OCI-LY7 (cell line): ENCODE results near the gene FABP1. TPM values are rescaled to one million over a fixed set of nuclear protein-coding genes. Genes with fewer than 3 reads are reported as not detected.

Experiments
- BruUV-seq: library from RNA; stranded (reverse); fragments of 400-500 nt; replicated peaks from 2 replicates; lab custom pipeline; 2021; lab: Mats Ljungman, UMichigan
- CTCF ChIA-PET: fragments of 300-600 bp; sonication (Branson Sonifier 250); formaldehyde crosslinking; loops from one replicate; lab custom pipeline; 2022; ENCODE audit warnings: antibody characterized with exemption; ENCODE audit not compliant: unreplicated experiment; lab: Charles Lee
- POLR2A ChIA-PET: fragments of 300-600 bp; sonication (Branson Sonifier 250); formaldehyde crosslinking; loops from one replicate; lab custom pipeline; 2022; ENCODE audit warnings: antibody characterized with exemption; lab: Charles Lee
- DNase-seq: peaks from one replicate; pipeline ENCODE4 v3.0.0-alpha.2; 2015; ENCODE audit warnings: low spot score
- H2AFZ ChIP-seq: fragments of 200-600 bp; sonication (generic), shearing (Covaris generic); 2 replicates; pipeline ENCODE4 v1.6.1; 2014; ENCODE audit warnings: mild to moderate bottlenecking, antibody characterized with exemption, low read length, moderate library complexity
- H3K27ac ChIP-seq: fragments of 200-600 bp; sonication (generic); 2 replicates; pipeline ENCODE4 v1.5.1; 2014; ENCODE audit warnings: mixed run types, low read depth, mild to moderate bottlenecking, moderate library complexity, low read length, inconsistent platforms; ENCODE audit not compliant: poor library complexity, severe bottlenecking
- H3K36me3 ChIP-seq: fragments of 200-600 bp; sonication (generic); 2 replicates; pipeline ENCODE4 v1.6.1; 2014; ENCODE audit warnings: mild to moderate bottlenecking, antibody characterized with exemption, low read length, moderate library complexity, mixed read lengths; ENCODE audit not compliant: insufficient read depth
- H3K4me1 ChIP-seq: fragments of 200-600 bp; sonication (generic); 2 replicates; pipeline ENCODE4 v1.5.1; 2014; ENCODE audit warnings: mild to moderate bottlenecking, low read length; ENCODE audit not compliant: insufficient read depth, poor library complexity, severe bottlenecking
- H3K4me2 ChIP-seq: fragments of 200-600 bp; sonication (generic); 2 replicates; pipeline ENCODE4 v1.6.1; 2014; ENCODE audit warnings: mild to moderate bottlenecking, low read length
- H3K4me3 ChIP-seq: fragments of 200-600 bp; sonication (generic); 2 replicates; pipeline ENCODE4 v1.5.1; 2014; ENCODE audit warnings: mild to moderate bottlenecking, low read depth, low read length; ENCODE audit not compliant: poor library complexity, severe bottlenecking
- H3K79me2 ChIP-seq: fragments of 200-600 bp; sonication (generic); 2 replicates; pipeline ENCODE4 v1.6.1; 2016; ENCODE audit warnings: low read depth, mild to moderate bottlenecking, low read length, moderate library complexity, mixed read lengths; ENCODE audit not compliant: insufficient read depth
- H3K9me2 ChIP-seq: fragments of 200-600 bp; sonication (generic); 2 replicates; pipeline ENCODE4 v1.6.1; 2016; ENCODE audit warnings: mild to moderate bottlenecking, low read length, mixed read lengths; ENCODE audit not compliant: insufficient read depth
- H3K9me3 ChIP-seq: fragments of 200-600 bp; sonication (generic); 2 replicates; pipeline ENCODE4 v1.6.1; 2014; ENCODE audit warnings: mild to moderate bottlenecking, mixed run types, low read length, mixed read lengths
- H4K20me1 ChIP-seq: fragments of 200-600 bp; sonication (generic); 2 replicates; pipeline ENCODE4 v1.6.1; 2014; ENCODE audit warnings: mild to moderate bottlenecking, antibody characterized with exemption, low read length, moderate library complexity, mixed read lengths; ENCODE audit not compliant: insufficient read depth
- EZH2phosphoT487 ChIP-seq: fragments of 200-600 bp; sonication (generic); IDR thresholded peaks from 2 replicates; pipeline ENCODE4 v1.6.1; 2018; ENCODE audit warnings: low read depth, borderline replicate concordance, mild to moderate bottlenecking, mixed run types, antibody characterized with exemption, low read length, moderate library complexity, mixed read lengths
- intact Hi-C: fragments of 100-400 bp; cut with micrococcal nuclease; formaldehyde crosslinking; loops from one replicate; pipeline ENCODE4 v1.10.0; 2022; ENCODE audit not compliant: unreplicated experiment
- total RNA-seq, 2 experiments: library from RNA; depleted of rRNA in 1 of 2; stranded (reverse); fragments of >200 nt in 1 of 2; shearing (Covaris generic) in 1 of 2; gene quantifications; 2 replicates each; pipeline ENCODE4 v1.2.3, GENCODE V29; 2014 to 2022
- TF ChIP-seq, protein P1 (sequence below): fragments of 200-600 bp; sonication (generic); conservative IDR thresholded peaks from 2 replicates; pipeline ENCODE4 v1.5.1; 2014; ENCODE audit warnings: mild to moderate bottlenecking, antibody characterized with exemption, low read length, moderate library complexity, mixed read lengths

The FABP1 gene
- total RNA-seq, 2 experiments from 2014 or later: not detected

- DNase-seq: no peak
- Histone ChIP-seq H3K79me2 (no peaks in the 10 kb centered on the region), H4K20me1 (no peaks in the 10 kb centered on the region), H3K4me3 (no peak overlapping the region), H3K9me2 (no peaks in the 10 kb centered on the region), H2AFZ (no peak overlapping the region), H3K36me3 (no peaks in the 10 kb centered on the region), H3K4me1 (no peaks in the 10 kb centered on the region), H3K9me3 (no peaks in the 10 kb centered on the region), H3K27ac (no peak overlapping the region), H3K4me2 (no peak overlapping the region)
- TF ChIP-seq, protein P1, sequence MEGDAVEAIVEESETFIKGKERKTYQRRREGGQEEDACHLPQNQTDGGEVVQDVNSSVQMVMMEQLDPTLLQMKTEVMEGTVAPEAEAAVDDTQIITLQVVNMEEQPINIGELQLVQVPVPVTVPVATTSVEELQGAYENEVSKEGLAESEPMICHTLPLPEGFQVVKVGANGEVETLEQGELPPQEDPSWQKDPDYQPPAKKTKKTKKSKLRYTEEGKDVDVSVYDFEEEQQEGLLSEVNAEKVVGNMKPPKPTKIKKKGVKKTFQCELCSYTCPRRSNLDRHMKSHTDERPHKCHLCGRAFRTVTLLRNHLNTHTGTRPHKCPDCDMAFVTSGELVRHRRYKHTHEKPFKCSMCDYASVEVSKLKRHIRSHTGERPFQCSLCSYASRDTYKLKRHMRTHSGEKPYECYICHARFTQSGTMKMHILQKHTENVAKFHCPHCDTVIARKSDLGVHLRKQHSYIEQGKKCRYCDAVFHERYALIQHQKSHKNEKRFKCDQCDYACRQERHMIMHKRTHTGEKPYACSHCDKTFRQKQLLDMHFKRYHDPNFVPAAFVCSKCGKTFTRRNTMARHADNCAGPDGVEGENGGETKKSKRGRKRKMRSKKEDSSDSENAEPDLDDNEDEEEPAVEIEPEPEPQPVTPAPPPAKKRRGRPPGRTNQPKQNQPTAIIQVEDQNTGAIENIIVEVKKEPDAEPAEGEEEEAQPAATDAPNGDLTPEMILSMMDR: no peak
- TF ChIP-seq EZH2phosphoT487: no peak
- intact Hi-C loops: no loop called here
- ChIA-PET CTCF (no interaction called here), POLR2A (no interaction called here)
- BruUV-seq: no TSS peak
Measured at GRCh38 chr2:88123975-88124917, 3.6 kb downstream of the FABP1 start.

- Histone ChIP-seq H3K4me3 (no peak overlapping the region), H3K4me2 (no peak overlapping the region), H3K9me2 (no peaks in the 10 kb centered on the region), H4K20me1 (no peaks in the 10 kb centered on the region), H3K9me3 (no peaks in the 10 kb centered on the region), H3K36me3 (no peaks in the 10 kb centered on the region), H3K79me2 (no peaks in the 10 kb centered on the region), H3K27ac (no peak overlapping the region), H2AFZ (no peak overlapping the region), H3K4me1 (no peaks in the 10 kb centered on the region)
- CTCF ChIA-PET: no interaction called here
- no peak for DNase-seq
- BruUV-seq: no TSS peak
- TF ChIP-seq, protein P1: no peak
- TF ChIP-seq EZH2phosphoT487: no peak
- intact Hi-C loops: no loop called here
- POLR2A ChIA-PET: no interaction called here
Measured at GRCh38 chr2:88123164-88123974, 4.5 kb downstream of the FABP1 start.
